PFSK-1 (cell line): Measurements from ENCODE around the gene C11orf52.

Experiments
- FOXP2 ChIP-seq: optimal IDR thresholded peaks from 2 replicates; pipeline ENCODE3; 2011; ENCODE audit warnings: borderline replicate concordance, control low read depth, inconsistent platforms; ENCODE audit not compliant: insufficient read depth; ENCODE audit errors: extremely low read length, extremely low read depth
- POLR2AphosphoS5 ChIP-seq: IDR thresholded peaks from 2 replicates; pipeline ENCODE4 v1.6.1; 2012; ENCODE audit warnings: low read depth, mild to moderate bottlenecking, control low read depth, low read length, moderate library complexity
- SIN3A ChIP-seq: IDR thresholded peaks from 2 replicates; pipeline ENCODE4 v1.6.1; 2012; ENCODE audit warnings: mild to moderate bottlenecking, low read length, moderate library complexity, borderline replicate concordance; ENCODE audit not compliant: insufficient read depth
- TAF1 ChIP-seq: IDR thresholded peaks from 2 replicates; pipeline ENCODE4 v1.6.1; 2012; ENCODE audit warnings: low read length, control low read depth, borderline replicate concordance; ENCODE audit not compliant: insufficient read depth
- TF ChIP-seq, protein P1 (sequence below), 2 experiments: IDR thresholded peaks; 2 replicates each; pipeline versions ENCODE4 v1.6.1 to v1.8.0; 2011 to 2012; ENCODE audit warnings: low read depth in 2 of 2, low read length in 2 of 2, control low read depth in 1 of 2, inconsistent platforms in 1 of 2, mild to moderate bottlenecking in 1 of 2, moderate library complexity in 1 of 2; ENCODE audit not compliant: insufficient read depth in 1 of 2

The C11orf52 gene

GRCh38 chr11:111934306-111934705 lies 15.6 kb downstream of the C11orf52 start:
- TF ChIP-seq, protein P1, sequence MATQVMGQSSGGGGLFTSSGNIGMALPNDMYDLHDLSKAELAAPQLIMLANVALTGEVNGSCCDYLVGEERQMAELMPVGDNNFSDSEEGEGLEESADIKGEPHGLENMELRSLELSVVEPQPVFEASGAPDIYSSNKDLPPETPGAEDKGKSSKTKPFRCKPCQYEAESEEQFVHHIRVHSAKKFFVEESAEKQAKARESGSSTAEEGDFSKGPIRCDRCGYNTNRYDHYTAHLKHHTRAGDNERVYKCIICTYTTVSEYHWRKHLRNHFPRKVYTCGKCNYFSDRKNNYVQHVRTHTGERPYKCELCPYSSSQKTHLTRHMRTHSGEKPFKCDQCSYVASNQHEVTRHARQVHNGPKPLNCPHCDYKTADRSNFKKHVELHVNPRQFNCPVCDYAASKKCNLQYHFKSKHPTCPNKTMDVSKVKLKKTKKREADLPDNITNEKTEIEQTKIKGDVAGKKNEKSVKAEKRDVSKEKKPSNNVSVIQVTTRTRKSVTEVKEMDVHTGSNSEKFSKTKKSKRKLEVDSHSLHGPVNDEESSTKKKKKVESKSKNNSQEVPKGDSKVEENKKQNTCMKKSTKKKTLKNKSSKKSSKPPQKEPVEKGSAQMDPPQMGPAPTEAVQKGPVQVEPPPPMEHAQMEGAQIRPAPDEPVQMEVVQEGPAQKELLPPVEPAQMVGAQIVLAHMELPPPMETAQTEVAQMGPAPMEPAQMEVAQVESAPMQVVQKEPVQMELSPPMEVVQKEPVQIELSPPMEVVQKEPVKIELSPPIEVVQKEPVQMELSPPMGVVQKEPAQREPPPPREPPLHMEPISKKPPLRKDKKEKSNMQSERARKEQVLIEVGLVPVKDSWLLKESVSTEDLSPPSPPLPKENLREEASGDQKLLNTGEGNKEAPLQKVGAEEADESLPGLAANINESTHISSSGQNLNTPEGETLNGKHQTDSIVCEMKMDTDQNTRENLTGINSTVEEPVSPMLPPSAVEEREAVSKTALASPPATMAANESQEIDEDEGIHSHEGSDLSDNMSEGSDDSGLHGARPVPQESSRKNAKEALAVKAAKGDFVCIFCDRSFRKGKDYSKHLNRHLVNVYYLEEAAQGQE (IDR thresholded peaks at IDR 0.05; ENCODE audit: insufficient read depth in 1 of 2, low read depth in 2 of 2, low read length in 2 of 2) = no peak
- no peak for TF ChIP-seq POLR2AphosphoS5
- no peak for TF ChIP-seq FOXP2
- TF ChIP-seq TAF1 = no peak
- TF ChIP-seq SIN3A = no peak

GRCh38 chr11:111935317-111936039 lies 16.8 kb downstream of the C11orf52 start:
- TF ChIP-seq SIN3A (no peak), FOXP2 (no peak), POLR2AphosphoS5 (no peak), TAF1 (no peak)
- TF ChIP-seq, protein P1 (IDR thresholded peaks at IDR 0.05; ENCODE audit: insufficient read depth in 1 of 2, low read depth in 2 of 2, low read length in 2 of 2) = no peak

DNA sequence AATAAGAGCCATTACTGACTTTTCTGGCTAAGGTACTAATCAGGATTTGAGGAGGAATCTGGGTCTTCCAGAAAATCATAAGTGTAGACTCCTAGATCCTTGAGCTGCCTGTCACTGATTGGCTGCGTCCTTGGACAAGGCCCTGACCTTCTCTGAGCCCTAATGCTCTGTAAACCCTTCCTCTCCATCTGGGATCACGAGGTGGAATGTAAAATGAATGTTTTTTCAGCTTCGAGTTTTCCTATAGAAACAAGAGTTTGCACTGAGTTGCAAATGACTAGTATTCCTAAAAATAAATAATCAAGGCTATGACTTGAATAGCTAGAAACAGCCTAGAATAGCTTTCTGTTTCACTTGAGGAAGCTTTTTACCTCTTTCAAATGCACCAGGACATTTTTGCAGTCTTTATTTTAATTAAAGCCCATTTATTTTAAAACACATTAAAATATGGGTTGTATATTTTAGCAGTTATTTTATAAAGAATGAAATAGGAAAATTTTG lies 17.4 kb downstream of the C11orf52 start:
- TF ChIP-seq POLR2AphosphoS5 = no peak
- TF ChIP-seq, protein P1 (IDR thresholded peaks at IDR 0.05; ENCODE audit: insufficient read depth in 1 of 2, low read depth in 2 of 2, low read length in 2 of 2) = no peak
- no peak for TF ChIP-seq FOXP2
- TF ChIP-seq TAF1 = no peak
- TF ChIP-seq SIN3A = no peak

DNA sequence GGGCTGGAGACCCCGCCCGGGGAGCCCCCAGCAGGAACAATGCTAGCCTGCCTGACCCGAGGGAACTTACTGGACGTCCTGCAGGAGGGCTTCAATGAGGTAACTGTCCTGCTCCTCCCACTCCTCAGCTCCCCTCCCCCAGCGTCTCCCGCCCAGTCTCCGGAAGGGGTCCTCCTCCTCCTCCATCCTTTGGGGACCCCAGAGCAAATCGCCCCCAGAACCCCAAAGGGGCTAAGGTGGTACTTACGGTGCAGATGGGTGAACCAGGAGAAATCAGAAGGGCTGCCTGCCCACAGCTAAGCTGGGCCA lies 18.7 kb downstream of the C11orf52 start:
- TF ChIP-seq POLR2AphosphoS5 = no peak
- TF ChIP-seq, protein P1 (IDR thresholded peaks at IDR 0.05; ENCODE audit: insufficient read depth in 1 of 2, low read depth in 2 of 2, low read length in 2 of 2) = no peak
- TF ChIP-seq FOXP2 = no peak
- no peak for TF ChIP-seq SIN3A

DNA sequence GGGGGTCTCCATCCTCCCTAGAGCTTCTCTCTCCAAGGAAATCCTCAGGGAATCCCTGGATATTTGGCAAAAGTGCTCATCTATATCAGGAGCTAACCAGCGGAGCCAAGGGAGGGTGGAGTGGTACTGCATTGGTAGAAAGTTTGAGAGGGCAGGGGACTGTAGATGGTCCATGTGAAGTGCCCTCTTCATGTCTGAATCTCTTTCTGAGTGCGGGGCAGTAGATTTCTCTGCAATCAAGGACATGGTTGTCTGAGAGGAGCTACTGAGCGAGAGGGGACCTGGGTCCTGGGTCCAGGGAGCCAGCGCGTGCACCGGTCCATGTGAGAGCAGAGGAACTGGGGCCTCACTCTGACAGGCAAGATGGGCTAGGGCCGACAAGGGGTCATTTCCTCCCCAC lies 19.1 kb downstream of the C11orf52 start:
- TF ChIP-seq SIN3A (no peak), TAF1 (no peak), POLR2AphosphoS5 (no peak), FOXP2 (no peak)
- TF ChIP-seq, protein P1 (IDR thresholded peaks at IDR 0.05; ENCODE audit: insufficient read depth in 1 of 2, low read depth in 2 of 2, low read length in 2 of 2) = no peak
